ENCODE measurements around the gene SPOP.

The SPOP gene

DNA sequence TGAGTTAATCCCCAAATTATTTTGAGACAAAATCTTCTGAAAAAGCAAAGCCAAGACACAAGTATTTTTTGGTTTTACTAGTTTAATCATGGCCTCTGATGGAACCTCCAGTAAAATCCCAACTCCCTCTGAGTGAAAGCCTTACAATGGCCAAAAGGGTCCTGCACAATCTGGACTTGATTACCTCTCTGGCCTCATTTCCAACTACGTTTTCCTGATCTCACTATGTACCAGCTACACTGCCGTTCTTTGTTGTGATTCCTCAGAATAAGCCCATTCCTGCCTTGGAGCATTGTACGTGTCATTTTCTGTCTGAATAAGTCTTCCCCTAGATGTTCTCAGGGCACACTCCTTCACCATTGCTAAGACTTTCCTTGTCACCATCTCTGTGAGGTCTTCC, 37.3 kb downstream of the SPOP start:
- Histone ChIP-seq H3K4me2 (ENCODE audit: low read depth, low read length, poor library complexity, severe bottlenecking) (no peak overlapping the region), H3K27me3 (ENCODE audit: low read length) (no peaks in the 10 kb centered on the region), H3K9me3 (ENCODE audit: insufficient read depth, low read length) (no peaks in the 10 kb centered on the region), H3K9ac (ENCODE audit: low read length) (no peak overlapping the region), H3K79me2 (ENCODE audit: insufficient read depth, low read length) (peaks cover 84% of the 10 kb centered on the region), H4K20me1 (ENCODE audit: low read depth, low read length) (peaks cover 7% of the 10 kb centered on the region; the same call in 1 of the 2 replicates), H3K36me3 (ENCODE audit: low read length) (peaks cover 7% of the 10 kb centered on the region; the same call in 1 of the 2 replicates), H3K27ac (ENCODE audit: low read depth, low read length) (no peak overlapping the region), H2AFZ (ENCODE audit: low read depth, low read length, severe bottlenecking) (no peak overlapping the region), H3K4me3 (ENCODE audit: insufficient read depth, low read length, poor library complexity, severe bottlenecking) (no peak overlapping the region), H3K9me2 (replicated peaks; ENCODE audit: insufficient read depth, low read length) (no peaks in the 10 kb centered on the region), H3F3A (ENCODE audit: insufficient read depth) (peaks cover 3% of the 10 kb centered on the region; the same call in 1 of the 2 replicates)
- TF ChIP-seq, protein P1, sequence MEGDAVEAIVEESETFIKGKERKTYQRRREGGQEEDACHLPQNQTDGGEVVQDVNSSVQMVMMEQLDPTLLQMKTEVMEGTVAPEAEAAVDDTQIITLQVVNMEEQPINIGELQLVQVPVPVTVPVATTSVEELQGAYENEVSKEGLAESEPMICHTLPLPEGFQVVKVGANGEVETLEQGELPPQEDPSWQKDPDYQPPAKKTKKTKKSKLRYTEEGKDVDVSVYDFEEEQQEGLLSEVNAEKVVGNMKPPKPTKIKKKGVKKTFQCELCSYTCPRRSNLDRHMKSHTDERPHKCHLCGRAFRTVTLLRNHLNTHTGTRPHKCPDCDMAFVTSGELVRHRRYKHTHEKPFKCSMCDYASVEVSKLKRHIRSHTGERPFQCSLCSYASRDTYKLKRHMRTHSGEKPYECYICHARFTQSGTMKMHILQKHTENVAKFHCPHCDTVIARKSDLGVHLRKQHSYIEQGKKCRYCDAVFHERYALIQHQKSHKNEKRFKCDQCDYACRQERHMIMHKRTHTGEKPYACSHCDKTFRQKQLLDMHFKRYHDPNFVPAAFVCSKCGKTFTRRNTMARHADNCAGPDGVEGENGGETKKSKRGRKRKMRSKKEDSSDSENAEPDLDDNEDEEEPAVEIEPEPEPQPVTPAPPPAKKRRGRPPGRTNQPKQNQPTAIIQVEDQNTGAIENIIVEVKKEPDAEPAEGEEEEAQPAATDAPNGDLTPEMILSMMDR (IDR thresholded peaks at IDR 0.05; ENCODE audit: insufficient read depth, low read length, poor library complexity, severe bottlenecking), result no peak
- TF ChIP-seq EZH2phosphoT487 (conservative IDR thresholded peaks at IDR 0.05; ENCODE audit: low read length), result no peak

DNA sequence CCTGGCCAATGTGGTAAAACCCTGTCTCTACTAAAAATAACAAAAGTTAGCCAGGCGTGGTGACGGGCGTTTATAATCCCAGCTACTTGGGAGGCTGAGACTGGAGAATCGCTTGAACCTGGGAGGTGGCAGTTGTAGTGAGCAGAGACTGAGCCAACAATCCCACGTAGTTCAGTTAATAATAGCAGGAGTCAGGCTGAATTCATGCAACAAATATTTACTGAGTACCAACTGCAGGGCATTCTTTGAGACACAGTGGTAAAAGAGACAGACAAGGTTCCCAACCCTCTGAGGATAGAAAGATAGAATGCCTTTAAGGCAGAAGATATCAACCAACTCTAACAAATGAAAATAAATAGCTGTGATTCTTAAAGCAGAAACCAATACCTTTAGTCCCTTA, 39.1 kb downstream of the SPOP start:
- H3F3A ChIP-seq (ENCODE audit: insufficient read depth), result no peaks in the 10 kb centered on the region; the same call in 1 of the 2 replicates
- no peak overlapping the region for H2AFZ ChIP-seq (ENCODE audit: low read depth, low read length, severe bottlenecking)
- 0 out of 2 replicates have a peak, but pooled peaks cover 4% of the 10 kb centered on the region for H4K20me1 ChIP-seq (ENCODE audit: low read depth, low read length)
- no peak overlapping the region for H3K27ac ChIP-seq (ENCODE audit: low read depth, low read length)
- no peaks in the 10 kb centered on the region for H3K27me3 ChIP-seq (ENCODE audit: low read length)
- no peaks in the 10 kb centered on the region for H3K9me2 ChIP-seq (replicated peaks; ENCODE audit: insufficient read depth, low read length)
- peaks cover 7% of the 10 kb centered on the region; the same call in 1 of the 2 replicates for H3K36me3 ChIP-seq (ENCODE audit: low read length)
- no peak overlapping the region for H3K9ac ChIP-seq (ENCODE audit: low read length)
- TF ChIP-seq EZH2phosphoT487 (conservative IDR thresholded peaks at IDR 0.05; ENCODE audit: low read length), result no peak
- TF ChIP-seq, protein P1 (IDR thresholded peaks at IDR 0.05; ENCODE audit: insufficient read depth, low read length, poor library complexity, severe bottlenecking), result no peak
- H3K9me3 ChIP-seq (ENCODE audit: insufficient read depth, low read length), result no peaks in the 10 kb centered on the region
- H3K79me2 ChIP-seq (ENCODE audit: insufficient read depth, low read length), result peaks cover 78% of the 10 kb centered on the region
- H3K4me2 ChIP-seq (ENCODE audit: low read depth, low read length, poor library complexity, severe bottlenecking), result no peak overlapping the region
- H3K4me3 ChIP-seq (ENCODE audit: insufficient read depth, low read length, poor library complexity, severe bottlenecking), result no peak overlapping the region

DNA sequence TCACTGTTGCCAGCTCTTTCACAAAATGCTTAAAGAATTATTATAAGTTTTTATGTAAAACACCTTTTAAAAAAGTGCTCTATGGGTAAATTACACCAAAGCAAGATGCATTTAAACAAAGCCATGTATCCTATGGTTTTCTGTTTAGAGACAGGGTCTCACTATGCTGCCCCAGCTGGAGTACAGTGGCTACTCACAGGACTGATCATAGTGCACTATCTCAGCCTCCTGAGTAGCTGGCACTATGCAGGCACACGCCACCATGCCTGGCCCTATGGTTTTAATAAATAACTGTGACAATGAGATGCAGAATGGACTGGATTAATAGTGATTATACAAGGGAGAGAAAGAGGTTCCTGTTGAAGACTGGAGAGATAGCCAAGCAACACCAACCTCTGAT, 40.2 kb downstream of the SPOP start:
- Histone ChIP-seq H3F3A (ENCODE audit: insufficient read depth) (no peaks in the 10 kb centered on the region; the same call in 1 of the 2 replicates), H3K4me3 (ENCODE audit: insufficient read depth, low read length, poor library complexity, severe bottlenecking) (no peak overlapping the region), H3K9ac (ENCODE audit: low read length) (no peak overlapping the region), H3K27me3 (ENCODE audit: low read length) (no peaks in the 10 kb centered on the region), H3K27ac (ENCODE audit: low read depth, low read length) (no peak overlapping the region), H3K9me2 (replicated peaks; ENCODE audit: insufficient read depth, low read length) (no peaks in the 10 kb centered on the region), H3K9me3 (ENCODE audit: insufficient read depth, low read length) (no peaks in the 10 kb centered on the region), H2AFZ (ENCODE audit: low read depth, low read length, severe bottlenecking) (no peak overlapping the region), H3K79me2 (ENCODE audit: insufficient read depth, low read length) (peaks cover 77% of the 10 kb centered on the region), H4K20me1 (ENCODE audit: low read depth, low read length) (0 out of 2 replicates have a peak, but pooled peaks cover 4% of the 10 kb centered on the region), H3K4me2 (ENCODE audit: low read depth, low read length, poor library complexity, severe bottlenecking) (no peak overlapping the region), H3K36me3 (ENCODE audit: low read length) (peaks cover 7% of the 10 kb centered on the region; the same call in 1 of the 2 replicates)
- TF ChIP-seq EZH2phosphoT487 (conservative IDR thresholded peaks at IDR 0.05; ENCODE audit: low read length), result no peak
- TF ChIP-seq, protein P1 (IDR thresholded peaks at IDR 0.05; ENCODE audit: insufficient read depth, low read length, poor library complexity, severe bottlenecking), result no peak

Measured in SU-DHL-6 (cell line).